Measurements from ENCODE around the gene IL9. TPM values are rescaled to one million over a fixed set of nuclear protein-coding genes. Genes with fewer than 3 reads are reported as not detected.

IL9 gene
- total RNA-seq (2022; extraction: Qiagen RNA extraction; ENCODE audit: low read depth), result not detected in 5 replicates

GRCh38 chr5:135895474-135896006 lies at the start of gene IL9:
IL9 (minus strand) TSS chr5:135895841; CDS start chr5:135895816, 25 bp downstream.

Other genes starting within 250 kb of the IL9 start
- 0.15 to 0.22 TPM (median 0.21 TPM) in 3 of 5 replicates, not detected in the others for gene SLC25A48, start 61.2 kb downstream of the IL9 start, total RNA-seq (2022; extraction: Qiagen RNA extraction; ENCODE audit: low read depth)
- not detected in 5 replicates for gene LECT2, start 59.1 kb upstream of the IL9 start, total RNA-seq (2022; extraction: Qiagen RNA extraction; ENCODE audit: low read depth)
- gene TGFBI, start 133.1 kb upstream of the IL9 start, total RNA-seq (2022; extraction: Qiagen RNA extraction; ENCODE audit: low read depth), result 1,571 to 2,070 TPM (median 1,744 TPM) in 5 replicates
- 15.9 to 33.5 TPM (median 29.2 TPM) in 5 replicates for gene SMAD5, start 237.0 kb upstream of the IL9 start, total RNA-seq (2022; extraction: Qiagen RNA extraction; ENCODE audit: low read depth)

Measured in A549 treated with RU486 at 1 μM for 4 hours (cell line).